Erythroblast (primary cell): Measurements from ENCODE around the gene SARM1.

ENCODE experiments used
- DNase-seq, 2 experiments: peaks; one replicate each; lab custom pipeline; 2025; lab: John Stamatoyannopoulos, UW
- GATA1 ChIP-seq: IDR thresholded peaks from 2 replicates; pipeline ENCODE4 v1.6.1; 2011; ENCODE audit warnings: low read depth, mild to moderate bottlenecking, control low read depth, low read length, moderate library complexity
- POLR2A ChIP-seq: IDR thresholded peaks from 2 replicates; pipeline ENCODE4 v1.6.1; 2011; ENCODE audit warnings: mild to moderate bottlenecking, low read length

Gene SARM1

DNA sequence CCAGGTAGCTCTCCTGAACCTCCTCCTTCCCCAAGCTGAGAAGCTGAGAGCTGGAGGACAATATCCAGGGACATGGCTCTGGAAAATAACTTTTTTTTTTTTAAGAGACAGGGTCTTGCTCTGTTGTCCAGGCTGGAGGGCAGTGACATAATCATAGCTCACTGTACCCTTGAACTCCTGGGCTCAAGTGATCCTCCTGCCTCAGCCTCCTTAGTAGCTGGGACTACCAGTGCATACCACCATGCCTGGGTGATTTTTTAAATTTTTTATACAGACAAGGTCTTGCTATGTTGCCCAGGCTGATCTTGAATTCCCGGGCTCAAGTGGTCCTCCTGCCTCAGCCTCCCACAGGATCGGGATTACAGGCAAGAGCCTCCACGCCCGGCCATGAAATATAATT is 28.3 kb downstream of the SARM1 start:
- no peak for DNase-seq
- TF ChIP-seq GATA1 (no peak), POLR2A (no peak)

GRCh38 chr17:28402224-28402630 is 30.7 kb downstream of the SARM1 start:
- TF ChIP-seq POLR2A (no peak), GATA1 (no peak)
- no peak for DNase-seq

DNA sequence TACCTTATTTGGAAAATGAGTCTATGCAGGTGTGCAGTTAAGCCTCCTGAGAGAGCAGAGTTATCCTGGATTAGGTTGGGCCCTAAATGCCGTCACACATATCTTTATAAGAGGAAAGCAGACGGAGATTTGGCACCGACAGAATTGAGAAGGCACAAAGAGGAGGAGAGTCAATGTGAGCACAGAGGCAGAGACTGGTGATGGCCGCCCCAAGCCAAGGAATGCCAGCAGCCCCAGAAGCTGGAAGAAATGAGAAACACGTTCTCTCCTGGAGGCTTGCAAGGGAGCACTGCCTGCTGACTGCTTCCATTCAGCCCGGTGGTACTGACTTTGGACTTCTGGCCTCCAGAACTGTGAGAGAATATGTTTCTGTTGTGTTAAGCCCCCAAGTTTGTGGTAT is 31.4 kb downstream of the SARM1 start:
- no peak for TF ChIP-seq GATA1
- no peak for TF ChIP-seq POLR2A
- no peak for DNase-seq

GRCh38 chr17:28404007-28404406 is 32.5 kb downstream of the SARM1 start:
- DNase-seq = no peak
- TF ChIP-seq POLR2A (no peak), GATA1 (no peak)

- no peak for TF ChIP-seq GATA1
- TF ChIP-seq POLR2A = no peak
- DNase-seq = no peak
These were observed 32.9 kb downstream of the SARM1 start for GRCh38 chr17:28404461-28404811.

DNA sequence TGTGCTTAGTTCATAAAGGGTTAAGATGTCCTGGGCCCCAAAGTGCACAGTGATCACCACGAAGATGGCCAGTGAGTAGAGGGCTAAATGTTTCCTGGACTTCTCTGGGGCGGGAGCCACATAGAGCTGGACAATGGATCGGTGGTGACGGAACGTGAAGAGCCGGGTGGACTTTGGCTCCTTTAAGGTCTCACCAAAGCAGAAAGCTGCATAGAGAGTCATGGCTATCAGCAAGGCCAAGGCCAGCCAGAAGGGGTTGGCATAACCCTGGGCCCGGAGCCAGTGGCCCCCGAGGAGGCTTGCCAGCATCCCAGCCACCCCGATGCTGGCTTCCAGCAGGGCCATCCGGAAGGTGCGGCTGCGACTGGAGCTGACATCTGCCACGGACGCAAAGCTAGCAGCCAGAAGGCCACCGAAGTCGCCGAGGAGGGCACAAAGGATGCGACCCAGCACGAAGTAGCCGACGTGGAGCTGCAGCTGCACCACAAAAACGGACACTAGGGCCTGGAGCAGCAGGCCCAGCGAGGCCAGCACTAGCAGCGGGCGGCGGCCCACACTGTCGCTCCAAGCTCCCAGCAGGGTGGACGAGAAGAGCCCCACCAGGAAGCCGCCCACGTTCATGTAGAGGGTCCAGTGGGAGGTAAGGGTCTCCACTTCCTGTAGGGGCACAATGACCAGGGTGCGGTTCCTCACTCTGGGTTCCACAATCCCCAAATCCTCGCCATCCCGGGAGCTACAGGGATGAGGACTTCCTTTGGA is 33.5 kb downstream of the SARM1 start:
- no peak for DNase-seq
- TF ChIP-seq POLR2A = no peak
- no peak for TF ChIP-seq GATA1

- TF ChIP-seq GATA1 (no peak), POLR2A (no peak)
- peak; percentile 36 to 46 for DNase-seq
These were observed 34.4 kb downstream of the SARM1 start, which contains the start of gene SLC46A1 for GRCh38 chr17:28405632-28406472. Gene SLC46A1, minus strand, starts transcription at chr17:28406212. Its CDS starts 98 bp downstream, at chr17:28406114.

- peak in 1 of 2 experiments; percentile 30 for DNase-seq
- TF ChIP-seq GATA1 (no peak), POLR2A (no peak)
These were observed 35.0 kb downstream of the SARM1 start for GRCh38 chr17:28406473-28406814.

GRCh38 chr17:28407130-28407973 is 35.9 kb downstream of the SARM1 start:
- no peak for TF ChIP-seq POLR2A
- no peak for TF ChIP-seq GATA1
- DNase-seq = no peak

GRCh38 chr17:28407974-28408306 is 36.4 kb downstream of the SARM1 start:
- TF ChIP-seq GATA1 (no peak), POLR2A (no peak)
- DNase-seq = no peak

- no peak for TF ChIP-seq POLR2A
- no peak for TF ChIP-seq GATA1
- no peak for DNase-seq
These were observed 40.6 kb downstream of the SARM1 start for GRCh38 chr17:28412099-28412498.

- TF ChIP-seq GATA1 (no peak), POLR2A (no peak)
- no peak for DNase-seq
These were observed 42.3 kb downstream of the SARM1 start for GRCh38 chr17:28413804-28414203.

- TF ChIP-seq GATA1 (no peak), POLR2A (no peak)
- DNase-seq = no peak
These were observed 44.4 kb downstream of the SARM1 start for GRCh38 chr17:28415886-28416285.
